H1 (cell line): ENCODE results near the gene DIAPH2. TPM values are rescaled to one million over a fixed set of nuclear protein-coding genes. Genes with fewer than 3 reads are reported as not detected.

ENCODE experiments used
- CTCF ChIA-PET: fragments of 300-600 bp; sonication (Branson Sonifier 250); formaldehyde crosslinking; loops from one replicate; lab custom pipeline; 2021; ENCODE audit not compliant: partially characterized antibody; lab: Charles Lee
- POLR2A ChIA-PET: fragments of 300-600 bp; sonication (Branson Sonifier 250); formaldehyde crosslinking; loops from one replicate; lab custom pipeline; 2021; ENCODE audit warnings: inconsistent platforms; ENCODE audit not compliant: partially characterized antibody; lab: Charles Lee
- DNase-seq, 2 experiments: peaks; one replicate each; pipeline versions ENCODE4 v3.0.0 to v3.0.0-alpha.2; 2010 to 2022; ENCODE audit warnings: low spot score in 2 of 2, low read depth in 1 of 2, mixed read lengths in 1 of 2
- FAIRE-seq: peaks from 2 replicates; lab custom pipeline; 2011; peaks lifted over from hg19 to GRCh38; lab: Jason Lieb, UNC
- H2AFZ ChIP-seq: 2 replicates; pipeline ENCODE4 v1.8.1; 2012; ENCODE audit warnings: low read length, inconsistent platforms
- H2AK5ac ChIP-seq: 2 replicates; pipeline ENCODE4 v1.6.1; 2013; ENCODE audit warnings: low read depth, low read length
- H2BK120ac ChIP-seq: replicated peaks from 2 replicates; pipeline ENCODE3; 2013; ENCODE audit warnings: low read depth, low read length, inconsistent platforms
- H2BK12ac ChIP-seq: 2 replicates; pipeline ENCODE4 v1.6.1; 2013; ENCODE audit warnings: low read depth, low read length
- H2BK15ac ChIP-seq: 2 replicates; pipeline ENCODE4 v1.6.1; 2013; ENCODE audit warnings: low read length
- H2BK20ac ChIP-seq: 2 replicates; pipeline ENCODE4 v1.6.1; 2013; ENCODE audit warnings: low read length
- H2BK5ac ChIP-seq: 2 replicates; pipeline ENCODE4 v1.6.1; 2013; ENCODE audit warnings: low read depth, low read length
- H3K14ac ChIP-seq: 2 replicates; pipeline ENCODE4 v1.6.1; 2013; ENCODE audit warnings: inconsistent platforms; ENCODE audit not compliant: insufficient read length
- H3K18ac ChIP-seq: 2 replicates; pipeline ENCODE4 v1.6.1; 2013; ENCODE audit warnings: low read length; ENCODE audit errors: extremely low read depth
- H3K23ac ChIP-seq: 2 replicates; pipeline ENCODE4 v1.6.1; 2013; ENCODE audit warnings: inconsistent platforms; ENCODE audit not compliant: insufficient read length
- H3K23me2 ChIP-seq: 2 replicates; pipeline ENCODE4 v1.6.1; 2013; ENCODE audit warnings: low read depth, low read length
- H3K27ac ChIP-seq: 2 replicates; pipeline ENCODE4 v1.6.1; 2011; ENCODE audit warnings: low read depth, low read length, inconsistent platforms
- H3K27me3 ChIP-seq, 4 experiments: replicated peaks in 1 of 4; 1 replicate in 1 of 4; 2 replicates in 3 of 4; pipeline versions ENCODE4 v1.6.1 to v1.8.1; 2011 to 2013; ENCODE audit warnings: low read length in 3 of 4, mild to moderate bottlenecking in 3 of 4, inconsistent platforms in 2 of 4, mixed read lengths in 2 of 4, moderate library complexity in 1 of 4; ENCODE audit not compliant: control insufficient read depth in 3 of 4, insufficient read depth in 3 of 4; ENCODE audit errors: extremely low read depth in 1 of 4
- H3K36me3 ChIP-seq, 4 experiments: 2 replicates each; pipeline versions ENCODE4 v1.6.1 to v1.8.1; 2011 to 2013; ENCODE audit warnings: mild to moderate bottlenecking in 4 of 4, low read length in 3 of 4, moderate library complexity in 2 of 4, control low read depth in 1 of 4, inconsistent platforms in 1 of 4; ENCODE audit not compliant: insufficient read depth in 4 of 4, control insufficient read depth in 2 of 4
- H3K4ac ChIP-seq: replicated peaks from 2 replicates; pipeline ENCODE3; 2013; ENCODE audit warnings: low read length, low read depth, mixed read lengths, inconsistent platforms; ENCODE audit not compliant: insufficient read length
- H3K4me1 ChIP-seq, 4 experiments: replicated peaks in 1 of 4; 1 replicate in 1 of 4; 2 replicates in 3 of 4; pipeline versions ENCODE4 v1.6.1 to v1.8.1; 2011 to 2013; ENCODE audit warnings: low read length in 3 of 4, inconsistent platforms in 2 of 4, mixed read lengths in 1 of 4; ENCODE audit not compliant: insufficient read depth in 4 of 4, control insufficient read depth in 3 of 4
- H3K4me2 ChIP-seq, 2 experiments: 2 replicates each; pipeline versions ENCODE4 v1.6.1 to v1.8.1; 2011 to 2013; ENCODE audit warnings: low read depth in 2 of 2, low read length in 2 of 2, control low read depth in 1 of 2, inconsistent platforms in 1 of 2, mild to moderate bottlenecking in 1 of 2; ENCODE audit not compliant: insufficient read depth in 1 of 2
- H3K4me3 ChIP-seq, 4 experiments: fragments of 200-600, 300-600 bp in 1 of 4; sonication (generic), shearing (Covaris generic), sonication (Bioruptor Twin) in 1 of 4; 2 replicates each; pipeline versions ENCODE4 v1.5.1 to v1.8.1; 2011 to 2016; ENCODE audit warnings: low read length in 4 of 4, low read depth in 3 of 4, control low read depth in 2 of 4, inconsistent platforms in 2 of 4, mild to moderate bottlenecking in 2 of 4, mixed read lengths in 1 of 4, moderate library complexity in 1 of 4; ENCODE audit not compliant: insufficient read depth in 2 of 4; ENCODE audit errors: extremely low read depth in 1 of 4
- H3K56ac ChIP-seq: replicated peaks from 2 replicates; pipeline ENCODE3; 2013; ENCODE audit warnings: low read depth, mild to moderate bottlenecking, mixed read lengths, low read length, inconsistent platforms; ENCODE audit not compliant: insufficient read length
- H3K79me1 ChIP-seq: 2 replicates; pipeline ENCODE4 v1.6.1; 2013; ENCODE audit warnings: low read depth, low read length, control low read depth
- H3K79me2 ChIP-seq, 2 experiments: 2 replicates each; pipeline versions ENCODE4 v1.6.1 to v1.8.1; 2012 to 2013; ENCODE audit warnings: low read length in 2 of 2, mild to moderate bottlenecking in 2 of 2, inconsistent platforms in 1 of 2; ENCODE audit not compliant: insufficient read depth in 2 of 2, control insufficient read depth in 1 of 2
- H3K9ac ChIP-seq, 4 experiments: replicated peaks in 1 of 4; 1 replicate in 1 of 4; 2 replicates in 3 of 4; pipeline versions ENCODE4 v1.6.1 to v1.8.1; 2011 to 2013; ENCODE audit warnings: low read depth in 3 of 4, low read length in 3 of 4, control low read depth in 2 of 4, mild to moderate bottlenecking in 2 of 4, moderate library complexity in 2 of 4, inconsistent platforms in 1 of 4; ENCODE audit errors: extremely low read depth in 1 of 4
- H3K9me3 ChIP-seq, 2 experiments: 2 replicates each; pipeline versions ENCODE4 v1.6.1 to v1.8.1; 2012 to 2013; ENCODE audit warnings: mild to moderate bottlenecking in 2 of 2, moderate library complexity in 2 of 2, control low read depth in 1 of 2, inconsistent platforms in 1 of 2, low read depth in 1 of 2, low read length in 1 of 2, mixed read lengths in 1 of 2; ENCODE audit not compliant: insufficient read depth in 2 of 2
- H4K20me1 ChIP-seq, 2 experiments: replicated peaks in 1 of 2; 2 replicates each; pipeline versions ENCODE3 to v1.8.1; 2011 to 2013; ENCODE audit warnings: inconsistent platforms in 2 of 2, low read length in 2 of 2, mild to moderate bottlenecking in 1 of 2; ENCODE audit not compliant: insufficient read depth in 2 of 2, control insufficient read depth in 1 of 2
- H4K5ac ChIP-seq: 2 replicates; pipeline ENCODE4 v1.6.1; 2013; ENCODE audit warnings: low read length, low read depth, mixed read lengths, inconsistent platforms; ENCODE audit not compliant: insufficient read length
- H4K8ac ChIP-seq: 2 replicates; pipeline ENCODE4 v1.8.0; 2013; ENCODE audit warnings: mild to moderate bottlenecking, moderate library complexity, low read length, inconsistent platforms; ENCODE audit not compliant: insufficient read depth; ENCODE audit errors: extremely low read depth
- H4K91ac ChIP-seq: replicated peaks from 2 replicates; pipeline ENCODE3; 2013; ENCODE audit warnings: low read length, mixed read lengths, inconsistent platforms; ENCODE audit not compliant: insufficient read length
- ASH2L ChIP-seq: fragments of 200-600, 300-600 bp; sonication (generic); IDR thresholded peaks from one replicate; pipeline ENCODE4 v1.7.1; 2017; ENCODE audit warnings: low read length
- MAX ChIP-seq: IDR thresholded peaks from 2 replicates; pipeline ENCODE4 v1.6.1; 2012; ENCODE audit warnings: inconsistent platforms
- WGBS, 2 experiments: shearing (Covaris generic) in 1 of 2; methylation state at CpG; one replicate each; pipeline versions ENCODE4 v1.1.6 to v1.1.7; 2013 to 2015; ENCODE audit warnings: low lambda C conversion rate in 2 of 2, mixed read lengths in 2 of 2, inconsistent platforms in 1 of 2, low coverage in 1 of 2, missing lambda C conversion rate in 1 of 2; ENCODE audit not compliant: insufficient replicate concordance in 2 of 2, insufficient coverage in 1 of 2, insufficient read length in 1 of 2; ENCODE audit errors: extremely low coverage in 1 of 2, missing lambda C conversion rate in 1 of 2; 5-methylcytosine and 5-hydroxymethylcytosine counted together
- polyA plus RNA-seq, 7 experiments: library from polyadenylated mRNA; depleted of rRNA in 3 of 7; stranded (reverse) in 5 of 7; unstranded in 2 of 7; fragments of >200 nt in 5 of 7; fragments of 200-250 nt in 2 of 7; gene quantifications; 1 replicate in 5 of 7; 2 replicates in 1 of 7; 4 replicates in 1 of 7; pipeline versions ENCODE4 v1.2.1 to v1.2.3, GENCODE V29; 2011 to 2013; ENCODE audit warnings: missing spikeins in 2 of 7, mixed read lengths in 2 of 7
- total RNA-seq: library from RNA; stranded (reverse); fragmentation: NEBNext Ultra II Directional; extraction: Animal tissue kit (Norgen Biotek cat#: 25700); gene quantifications from 2 replicates; pipeline ENCODE4 v1.2.1, GENCODE V29; 2021

Gene DIAPH2
- total and polyA plus RNA-seq, 2 of the 8 experiments (the other 6 are each of a cell fraction or from before 2014, with no cell fraction given): 4.4 to 24.3 TPM

- H3K56ac ChIP-seq: no peak overlapping the region
- ChIA-PET POLR2A (no interaction called here), CTCF (no interaction called here)
- H3K4ac ChIP-seq: no peak overlapping the region
- H3K9me3 ChIP-seq: no peaks in the 10 kb centered on the region
- H3K27me3 ChIP-seq: no peaks in the 10 kb centered on the region
- H3K4me2 ChIP-seq: no peak overlapping the region
- no peak overlapping the region for H2BK20ac ChIP-seq
- no peak overlapping the region for H2BK15ac ChIP-seq
- 92% methylated on average over 4 of the region's 4 CpGs; no CpG with 5 or more reads in 1 of the 2 experiments for WGBS, 2 experiments
- H3K9ac ChIP-seq: no peak overlapping the region
- no peak overlapping the region for H3K27ac ChIP-seq
- H3K4me3 ChIP-seq: no peak overlapping the region
- no peak overlapping the region for H3K14ac ChIP-seq
- H3K18ac ChIP-seq: no peak overlapping the region
- H4K8ac ChIP-seq: no peak overlapping the region
- no peaks in the 10 kb centered on the region for H4K20me1 ChIP-seq
- no peak overlapping the region for H2BK12ac ChIP-seq
- H2BK5ac ChIP-seq: no peak overlapping the region
- DNase-seq (no peak), FAIRE-seq (no peak)
- H2AFZ ChIP-seq: no peak overlapping the region
- no peaks in the 10 kb centered on the region for H3K79me1 ChIP-seq
- H2BK120ac ChIP-seq: no peak overlapping the region
- H3K36me3 ChIP-seq: no peaks in the 10 kb centered on the region
- H3K23me2 ChIP-seq: no peaks in the 10 kb centered on the region
- no peak overlapping the region for H4K91ac ChIP-seq
- no peak overlapping the region for H2AK5ac ChIP-seq
- no peak overlapping the region for H3K23ac ChIP-seq
- H3K4me1 ChIP-seq: no peaks in the 10 kb centered on the region
- no peaks in the 10 kb centered on the region for H3K79me2 ChIP-seq
- H4K5ac ChIP-seq: no peak overlapping the region
- no peak for TF ChIP-seq ASH2L
- no peak for TF ChIP-seq MAX
Observed at GRCh38 chrX:96997196-96997595, 312.6 kb downstream of the DIAPH2 start.
